Neuronal stem cell (in vitro differentiated cells): Measurements from ENCODE around the gene MAP3K19.

Experiments
- DNase-seq: peaks from one replicate; pipeline ENCODE4 v3.0.0-alpha.2; 2013; ENCODE audit warnings: low spot score
- H2AFZ ChIP-seq: one replicate; pipeline ENCODE4 v1.6.1; 2013; ENCODE audit warnings: mild to moderate bottlenecking, low read length, inconsistent platforms
- H2AK5ac ChIP-seq: 2 replicates; pipeline ENCODE4 v1.6.1; 2013; ENCODE audit warnings: low read depth, mild to moderate bottlenecking, inconsistent platforms, low read length, moderate library complexity, mixed read lengths
- H2BK120ac ChIP-seq: 2 replicates; pipeline ENCODE4 v1.6.1; 2013; ENCODE audit warnings: low read depth, mild to moderate bottlenecking, inconsistent platforms, low read length, moderate library complexity, mixed read lengths
- H2BK12ac ChIP-seq: one replicate; pipeline ENCODE4 v1.6.1; 2013; ENCODE audit warnings: low read length, inconsistent platforms
- H2BK15ac ChIP-seq: 2 replicates; pipeline ENCODE4 v1.6.1; 2013; ENCODE audit warnings: mild to moderate bottlenecking, low read length, inconsistent platforms, mixed read lengths
- H2BK5ac ChIP-seq: one replicate; pipeline ENCODE4 v1.6.1; 2013; ENCODE audit warnings: inconsistent platforms, mild to moderate bottlenecking, low read length, moderate library complexity
- H3K14ac ChIP-seq: one replicate; pipeline ENCODE4 v1.6.1; 2013; ENCODE audit warnings: low read length, inconsistent platforms
- H3K18ac ChIP-seq: 2 replicates; pipeline ENCODE4 v1.6.1; 2013; ENCODE audit warnings: low read length, inconsistent platforms
- H3K23ac ChIP-seq: 2 replicates; pipeline ENCODE4 v1.6.1; 2013; ENCODE audit warnings: low read depth, mild to moderate bottlenecking, mixed read lengths, low read length, inconsistent platforms; ENCODE audit not compliant: poor library complexity
- H3K27ac ChIP-seq: replicated peaks from 3 replicates; pipeline ENCODE4 v1.5.1; 2013; ENCODE audit warnings: low read length, inconsistent platforms
- H3K27me3 ChIP-seq, 3 experiments: 2 replicates each; pipeline ENCODE4 v1.6.1; 2013; ENCODE audit warnings: low read length in 3 of 3, mild to moderate bottlenecking in 2 of 3, inconsistent platforms in 1 of 3, low read depth in 1 of 3, mixed read lengths in 1 of 3, moderate library complexity in 1 of 3; ENCODE audit not compliant: control insufficient read depth in 3 of 3, insufficient read depth in 3 of 3
- H3K36me3 ChIP-seq, 2 donors: replicated peaks in 1 of 2; 2 replicates each; pipeline ENCODE4 v1.6.1; 2013; ENCODE audit warnings: low read length in 2 of 2; ENCODE audit not compliant: control insufficient read depth in 2 of 2, insufficient read depth in 2 of 2
- H3K4ac ChIP-seq: 2 replicates; pipeline ENCODE4 v1.6.1; 2013; ENCODE audit warnings: inconsistent platforms, mild to moderate bottlenecking, low read length, moderate library complexity
- H3K4me1 ChIP-seq, 2 donors: 1 replicate in 1 of 2; 2 replicates in 1 of 2; pipeline ENCODE4 v1.6.1; 2013; ENCODE audit warnings: low read length in 2 of 2, low read depth in 1 of 2; ENCODE audit not compliant: control insufficient read depth in 2 of 2, insufficient read depth in 1 of 2
- H3K4me2 ChIP-seq: one replicate; pipeline ENCODE4 v1.6.1; 2013; ENCODE audit warnings: mild to moderate bottlenecking, low read length, inconsistent platforms; ENCODE audit not compliant: insufficient read depth, poor library complexity, severe bottlenecking
- H3K4me3 ChIP-seq, 2 donors: 2 replicates each; pipeline ENCODE4 v1.5.1; 2013; ENCODE audit warnings: low read length in 2 of 2, mild to moderate bottlenecking in 2 of 2, inconsistent platforms in 1 of 2, moderate library complexity in 1 of 2
- H3K79me1 ChIP-seq: one replicate; pipeline ENCODE4 v1.6.1; 2013; ENCODE audit warnings: low read depth, mild to moderate bottlenecking, inconsistent platforms, low read length, moderate library complexity
- H3K9ac ChIP-seq: one replicate; pipeline ENCODE4 v1.6.1; 2013; ENCODE audit warnings: mild to moderate bottlenecking, low read depth, low read length, inconsistent platforms; ENCODE audit not compliant: poor library complexity
- H3K9me3 ChIP-seq, 2 donors: replicated peaks in 1 of 2; 2 replicates each; pipeline versions ENCODE3 to v1.6.1; 2013; ENCODE audit warnings: low read length in 2 of 2, mild to moderate bottlenecking in 2 of 2, inconsistent platforms in 1 of 2, low read depth in 1 of 2, mixed read lengths in 1 of 2, moderate library complexity in 1 of 2; ENCODE audit not compliant: control insufficient read depth in 2 of 2, insufficient read depth in 1 of 2
- H4K8ac ChIP-seq: one replicate; pipeline ENCODE4 v1.6.1; 2013; ENCODE audit warnings: low read depth, mild to moderate bottlenecking, inconsistent platforms, low read length, moderate library complexity
- H4K91ac ChIP-seq: one replicate; pipeline ENCODE4 v1.6.1; 2013; ENCODE audit warnings: low read length, low read depth, mild to moderate bottlenecking, inconsistent platforms; ENCODE audit not compliant: poor library complexity
- WGBS, 2 donors: extraction: QIAGEN DNeasy Blood & Tissue Kit; methylation state at CpG; one replicate each; pipeline ENCODE4 v1.1.7; 2013; ENCODE audit warnings: missing lambda C conversion rate in 2 of 2, mixed read lengths in 1 of 2; ENCODE audit not compliant: insufficient read length in 2 of 2, insufficient replicate concordance in 1 of 2; ENCODE audit errors: extremely low coverage in 2 of 2; 5-methylcytosine and 5-hydroxymethylcytosine counted together

MAP3K19 gene

DNA sequence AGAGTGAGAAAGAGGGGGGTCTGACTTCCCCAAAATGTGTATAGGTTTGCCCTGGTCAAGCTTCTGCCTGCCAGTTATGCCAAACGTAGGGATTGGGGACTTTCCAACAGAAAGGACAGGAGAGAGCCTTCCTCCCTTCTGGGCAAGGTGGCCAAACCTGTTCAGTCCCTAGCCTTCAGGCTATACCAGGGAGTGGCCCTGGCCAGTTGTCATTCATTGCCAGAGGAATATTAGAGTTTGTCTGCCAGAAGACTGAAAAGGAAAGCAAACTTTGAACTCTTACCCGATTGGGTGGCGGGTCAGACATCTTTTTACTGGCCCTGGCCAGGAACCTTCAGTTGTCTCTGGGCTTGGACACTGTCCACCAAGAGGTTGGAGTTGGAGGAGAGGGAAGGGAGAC is 27.0 kb upstream of the MAP3K19 start:
- Histone ChIP-seq H3K4ac (no peak overlapping the region), H3K23ac (no peak overlapping the region), H3K36me3 (peaks cover 7 to 11% of the 10 kb centered on the region in 2 donors), H3K79me1 (peaks cover 10% of the 10 kb centered on the region), H4K91ac (no peak overlapping the region), H3K9me3 (peaks cover 30 to 62% of the 10 kb centered on the region in 2 donors), H3K27me3 (no peaks in the 10 kb centered on the region), H3K27ac (no peak overlapping the region), H3K9ac (no peak overlapping the region), H3K18ac (no peak overlapping the region), H2BK15ac (no peak overlapping the region), H3K4me3 (no peak overlapping the region), H2AFZ (no peak overlapping the region), H2BK5ac (no peak overlapping the region), H2BK12ac (no peak overlapping the region), H3K14ac (no peak overlapping the region), H4K8ac (no peak overlapping the region), H3K4me2 (no peak overlapping the region), H2BK120ac (no peak overlapping the region), H2AK5ac (no peak overlapping the region), H3K4me1 (no peaks in the 10 kb centered on the region)
- WGBS, 2 donors, result no CpG with 5 or more reads among the region's 3 CpGs
- DNase-seq, result no peak

DNA sequence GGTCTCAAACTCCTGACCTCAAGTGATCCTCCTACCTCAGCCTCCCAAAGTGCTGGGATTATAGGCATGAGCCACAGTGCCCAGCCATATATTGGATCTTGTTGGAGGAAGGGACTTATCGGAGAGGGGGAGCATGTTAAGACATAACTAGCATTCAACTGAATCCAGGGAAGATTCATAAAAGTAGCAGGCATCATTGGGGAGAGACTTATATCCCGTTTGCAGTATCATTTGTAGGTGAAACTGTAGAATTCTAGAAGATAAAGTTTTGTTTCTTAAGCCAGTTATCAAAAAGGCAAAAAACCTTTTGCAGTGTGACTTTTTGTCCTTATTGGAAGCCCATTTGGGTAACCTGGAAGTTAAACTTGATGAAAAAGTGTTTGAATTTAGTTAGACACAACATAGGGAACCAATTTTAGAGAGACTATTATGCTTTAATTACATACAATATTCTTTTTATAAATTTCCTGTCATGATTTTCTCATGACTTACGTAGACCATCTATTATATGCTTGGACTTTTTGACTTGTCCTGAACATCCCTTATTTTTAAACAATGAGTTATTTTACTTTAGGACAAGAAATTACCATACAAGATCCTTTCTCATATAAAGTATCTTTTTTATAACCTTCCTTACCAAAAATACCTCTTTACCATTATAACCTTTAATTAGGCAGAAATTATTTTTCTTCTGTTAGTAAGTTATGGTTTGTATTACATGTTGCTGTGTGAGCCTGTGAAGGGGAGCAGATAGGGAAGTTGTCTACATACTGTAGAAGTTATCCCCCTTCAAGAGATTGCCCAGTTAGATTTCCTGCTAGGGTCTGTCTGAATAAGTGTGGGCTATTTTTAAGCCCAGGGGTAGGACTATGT is 25.1 kb upstream of the MAP3K19 start:
- DNase-seq, result peak; percentile 18
- no peak overlapping the region for H4K8ac ChIP-seq
- no peaks in the 10 kb centered on the region for H3K4me1 ChIP-seq
- no peak overlapping the region for H3K18ac ChIP-seq
- H2BK5ac ChIP-seq, result no peak overlapping the region
- H3K9ac ChIP-seq, result no peak overlapping the region
- no CpG with 5 or more reads among the region's 3 CpGs for WGBS, 2 donors
- no peak overlapping the region for H3K14ac ChIP-seq
- H2BK120ac ChIP-seq, result no peak overlapping the region
- H3K4ac ChIP-seq, result no peak overlapping the region
- no peak overlapping the region for H3K4me2 ChIP-seq
- no peak overlapping the region for H2BK12ac ChIP-seq
- H3K4me3 ChIP-seq, result no peak overlapping the region
- peaks cover 30 to 57% of the 10 kb centered on the region in 2 donors for H3K9me3 ChIP-seq
- H3K27me3 ChIP-seq, result no peaks in the 10 kb centered on the region
- H3K23ac ChIP-seq, result no peak overlapping the region
- H3K36me3 ChIP-seq, result peaks cover 7 to 18% of the 10 kb centered on the region in 2 donors
- H2AFZ ChIP-seq, result no peak overlapping the region
- no peak overlapping the region for H2AK5ac ChIP-seq
- no peak overlapping the region for H3K27ac ChIP-seq
- no peak overlapping the region for H4K91ac ChIP-seq
- peaks cover 10% of the 10 kb centered on the region for H3K79me1 ChIP-seq
- H2BK15ac ChIP-seq, result no peak overlapping the region

DNA sequence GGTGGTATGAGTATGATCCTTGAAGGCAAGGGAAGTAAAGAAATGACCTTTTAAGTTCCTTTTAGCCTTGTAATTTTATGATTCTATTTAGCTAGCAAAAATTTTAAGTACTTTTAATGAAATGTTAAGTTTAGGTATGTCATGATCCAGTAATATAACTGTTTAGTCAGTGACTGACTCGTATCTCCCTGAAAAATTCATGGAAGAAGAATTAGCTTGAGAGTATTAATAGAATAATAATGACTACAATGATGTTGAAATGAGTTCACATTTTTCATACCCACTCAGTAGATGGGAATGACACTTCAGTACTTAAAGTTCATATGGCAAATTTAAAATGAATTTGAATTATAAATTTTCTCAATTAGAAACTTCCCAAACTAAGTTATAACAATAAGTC is 19.5 kb upstream of the MAP3K19 start:
- no peak overlapping the region for H3K4me3 ChIP-seq
- H3K9ac ChIP-seq, result no peak overlapping the region
- no peak overlapping the region for H3K27ac ChIP-seq
- H2BK120ac ChIP-seq, result no peak overlapping the region
- no peak overlapping the region for H3K4ac ChIP-seq
- no peak overlapping the region for H3K23ac ChIP-seq
- no peak overlapping the region for H4K91ac ChIP-seq
- H3K4me1 ChIP-seq, result no peaks in the 10 kb centered on the region
- no peak overlapping the region for H4K8ac ChIP-seq
- H3K36me3 ChIP-seq, result peaks cover 4 to 40% of the 10 kb centered on the region in 2 donors
- no peak overlapping the region for H3K18ac ChIP-seq
- no peak overlapping the region for H3K4me2 ChIP-seq
- no peak for DNase-seq
- no peak overlapping the region for H2BK5ac ChIP-seq
- H3K9me3 ChIP-seq, result peaks cover 6 to 31% of the 10 kb centered on the region in 2 donors
- no peak overlapping the region for H2AFZ ChIP-seq
- H2BK12ac ChIP-seq, result no peak overlapping the region
- H2AK5ac ChIP-seq, result no peak overlapping the region
- no peaks in the 10 kb centered on the region for H3K27me3 ChIP-seq
- no CpG with 5 or more reads among the region's 1 CpG for whole genome bisulfite sequencing, 2 donors
- H2BK15ac ChIP-seq, result no peak overlapping the region
- H3K14ac ChIP-seq, result no peak overlapping the region
- no peaks in the 10 kb centered on the region for H3K79me1 ChIP-seq

DNA sequence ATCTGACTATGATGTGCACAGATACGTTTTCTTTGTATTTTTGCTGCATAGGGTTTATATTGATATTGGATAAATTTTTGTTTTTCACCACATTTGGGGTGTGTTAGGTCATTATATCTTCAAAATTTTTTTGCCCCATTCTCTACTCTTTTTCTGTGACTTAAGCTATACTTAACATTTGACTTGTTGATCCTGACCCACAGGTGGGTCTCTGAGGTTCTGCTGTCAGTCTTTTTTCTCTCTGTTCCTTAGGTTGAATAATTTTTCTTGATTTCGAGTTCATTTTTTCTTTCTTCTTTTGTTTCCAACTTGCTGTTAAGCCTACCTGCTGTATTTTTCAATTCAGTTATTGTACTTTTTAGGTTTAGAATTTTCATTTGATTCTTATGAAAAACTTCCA is 16.9 kb upstream of the MAP3K19 start:
- Histone ChIP-seq H2BK120ac (no peak overlapping the region), H4K8ac (no peak overlapping the region), H3K9me3 (peaks cover 0 to 12% of the 10 kb centered on the region in 2 donors), H3K4me1 (no peaks in the 10 kb centered on the region), H3K23ac (no peak overlapping the region), H3K79me1 (no peaks in the 10 kb centered on the region), H3K18ac (no peak overlapping the region), H3K4ac (no peak overlapping the region), H2BK12ac (no peak overlapping the region), H2BK15ac (no peak overlapping the region), H3K4me3 (no peak overlapping the region), H2BK5ac (no peak overlapping the region), H3K27me3 (no peaks in the 10 kb centered on the region), H3K27ac (no peak overlapping the region), H2AK5ac (no peak overlapping the region), H3K4me2 (no peak overlapping the region), H3K14ac (no peak overlapping the region), H3K9ac (no peak overlapping the region), H2AFZ (no peak overlapping the region), H4K91ac (no peak overlapping the region), H3K36me3 (peaks cover 0 to 58% of the 10 kb centered on the region in 2 donors)
- WGBS, 2 donors, result no CpG with 5 or more reads among the region's 2 CpGs
- DNase-seq, result no peak
